ENCODE measurements around the gene ADCY4.

DNA sequence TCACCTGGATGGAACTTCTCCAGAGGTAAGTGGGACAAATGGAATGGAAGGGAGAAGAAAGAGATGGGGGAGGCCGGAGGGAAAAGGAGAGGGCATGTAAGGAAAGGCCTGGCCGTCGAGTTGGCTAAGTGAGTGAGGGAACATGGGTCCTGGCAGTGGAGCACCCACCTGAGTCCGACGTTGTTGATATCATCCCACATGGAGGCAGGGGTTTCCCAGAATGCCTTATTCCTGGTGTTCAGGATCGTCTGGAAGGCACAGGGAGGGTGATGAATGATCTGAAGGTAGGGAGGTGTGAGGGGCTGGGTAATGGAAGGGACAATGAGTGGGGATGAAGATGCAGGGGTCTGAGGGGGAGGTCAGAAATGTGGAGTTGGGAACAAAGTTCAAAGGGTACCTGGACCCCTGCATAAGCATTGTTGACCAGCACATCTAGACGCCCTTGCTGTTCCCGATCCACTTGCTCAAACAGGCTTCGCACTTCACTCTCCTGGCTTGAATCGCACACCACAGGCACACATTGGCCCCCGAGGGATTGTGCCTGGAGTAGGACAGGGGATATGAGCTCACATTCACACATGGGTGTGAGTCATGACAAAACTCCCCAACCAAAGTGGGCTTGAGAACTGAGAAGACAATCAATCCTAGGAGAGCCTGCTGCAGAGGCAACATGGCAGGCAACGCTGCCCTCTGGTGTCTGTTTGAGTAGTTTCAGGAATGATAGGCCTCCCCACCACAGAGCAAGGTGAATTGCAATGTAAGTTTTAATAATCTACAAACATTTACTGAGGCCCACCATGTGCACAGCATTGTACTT is 38.3 kb downstream of the ADCY4 start:
- TF ChIP-seq SREBF2 (IDR thresholded peaks at IDR 0.05; ENCODE audit: low read length), result no peak
- TF ChIP-seq TCF12 (IDR thresholded peaks at IDR 0.05; ENCODE audit: low read depth, low read length), result no peak
